KG1 (cell line): ENCODE data around the gene ARRDC2.
A peak's percentile ranks its signal among the peaks of the same experiment; 100 is the strongest.
"Not testable (repeated sequence)": the region's sequence is repeated elsewhere in the genome, so short reads cannot be mapped to it uniquely, and the experiment has no call there.

Experiments used
- DNase-seq: peaks from one replicate; lab custom pipeline; 2025; lab: John Stamatoyannopoulos, UW

The ARRDC2 gene

GRCh38 chr19:17989425-17990094, 18.4 kb upstream of the ARRDC2 start:
- DNase-seq: no peak

GRCh38 chr19:17993076-17993813, 14.7 kb upstream of the ARRDC2 start:
- DNase-seq: no peak

- DNase-seq: peak; percentile 67
Observed at GRCh38 chr19:17996826-17997316, 11.1 kb upstream of the ARRDC2 start.

DNA sequence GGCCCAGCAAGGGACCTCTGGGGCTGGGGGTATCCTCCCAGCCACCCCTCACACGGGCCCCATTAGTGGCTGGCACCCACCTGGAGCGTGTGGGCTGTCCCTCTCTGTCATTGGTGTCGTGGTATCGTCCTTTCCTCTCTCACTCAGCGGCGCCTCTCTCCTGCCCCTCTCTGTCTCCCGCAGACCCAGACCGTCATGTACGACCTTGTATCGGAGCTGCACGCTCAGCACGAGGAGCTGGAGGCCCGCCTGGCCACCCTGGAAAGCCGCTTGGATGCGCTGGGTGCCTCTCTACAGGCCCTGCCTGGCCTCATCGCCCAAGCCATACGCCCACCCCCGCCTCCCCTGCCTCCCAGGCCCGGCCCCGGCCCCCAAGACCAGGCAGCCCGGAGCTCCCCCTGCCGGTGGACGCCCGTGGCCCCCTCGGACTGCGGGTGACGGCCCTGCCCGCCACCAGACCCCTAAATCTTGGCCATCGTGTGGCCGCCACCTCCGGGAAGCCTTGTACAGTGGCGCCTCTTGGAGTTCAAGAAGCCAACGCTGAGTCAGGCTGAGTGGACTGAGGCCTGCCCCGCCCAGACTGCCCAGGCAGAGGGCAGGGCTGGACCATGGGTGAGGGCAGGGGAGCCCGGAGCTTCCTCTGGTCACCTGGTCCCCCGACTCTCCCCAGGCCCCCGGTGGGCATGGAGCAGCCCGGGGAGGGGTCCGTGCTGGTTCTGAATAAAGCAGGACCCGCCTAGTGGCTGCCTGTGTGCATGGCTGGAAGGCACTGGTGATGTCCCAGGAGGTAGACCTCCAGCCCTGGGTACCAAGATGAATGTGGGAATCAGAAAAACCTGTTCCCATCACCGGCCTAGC, 9.8 kb upstream of the ARRDC2 start:
- no peak for DNase-seq

- no peak for DNase-seq
Observed at GRCh38 chr19:17998827-17999150, 9.2 kb upstream of the ARRDC2 start.

DNA sequence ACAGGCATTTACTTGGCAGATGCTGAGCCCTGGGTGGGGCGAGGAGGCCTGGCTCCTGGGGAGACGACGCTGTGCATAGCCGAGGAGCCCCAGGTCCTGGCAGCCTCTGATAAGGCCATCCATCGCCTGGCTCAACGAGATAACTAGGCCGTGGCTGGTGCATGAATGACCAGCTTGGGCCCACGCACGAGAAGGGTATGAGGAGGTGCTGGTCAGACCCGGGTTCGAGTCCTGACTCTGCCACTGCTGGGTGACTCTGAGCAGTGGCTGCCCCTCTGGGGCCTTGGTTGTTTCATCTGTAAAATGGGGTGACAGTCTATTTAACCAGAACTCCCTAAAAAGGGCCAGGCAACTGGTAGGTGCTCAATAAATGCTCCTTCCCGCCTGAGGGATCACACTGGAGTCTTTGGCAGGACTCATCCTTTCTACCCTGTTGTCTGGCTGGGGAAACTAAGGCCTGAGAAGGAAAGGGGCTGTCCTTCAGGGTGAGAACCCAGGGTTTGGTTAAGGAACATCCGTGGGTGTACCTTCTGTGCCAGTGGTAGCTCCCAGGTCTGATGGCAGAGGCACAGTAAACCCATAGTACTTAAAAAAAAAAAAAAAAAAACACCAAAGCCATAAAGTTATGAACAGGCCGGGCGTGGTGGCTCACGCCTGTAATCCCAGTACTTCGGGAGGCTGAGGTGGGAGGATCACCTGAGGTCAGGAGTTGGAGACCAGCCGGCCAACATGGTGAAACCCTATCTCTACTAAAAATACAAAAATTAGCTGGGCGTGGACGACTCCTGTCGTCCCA, 8.1 kb upstream of the ARRDC2 start:
- DNase-seq: no peak

- no peak for DNase-seq
Observed at GRCh38 chr19:18000480-18000914, 7.5 kb upstream of the ARRDC2 start.

DNA sequence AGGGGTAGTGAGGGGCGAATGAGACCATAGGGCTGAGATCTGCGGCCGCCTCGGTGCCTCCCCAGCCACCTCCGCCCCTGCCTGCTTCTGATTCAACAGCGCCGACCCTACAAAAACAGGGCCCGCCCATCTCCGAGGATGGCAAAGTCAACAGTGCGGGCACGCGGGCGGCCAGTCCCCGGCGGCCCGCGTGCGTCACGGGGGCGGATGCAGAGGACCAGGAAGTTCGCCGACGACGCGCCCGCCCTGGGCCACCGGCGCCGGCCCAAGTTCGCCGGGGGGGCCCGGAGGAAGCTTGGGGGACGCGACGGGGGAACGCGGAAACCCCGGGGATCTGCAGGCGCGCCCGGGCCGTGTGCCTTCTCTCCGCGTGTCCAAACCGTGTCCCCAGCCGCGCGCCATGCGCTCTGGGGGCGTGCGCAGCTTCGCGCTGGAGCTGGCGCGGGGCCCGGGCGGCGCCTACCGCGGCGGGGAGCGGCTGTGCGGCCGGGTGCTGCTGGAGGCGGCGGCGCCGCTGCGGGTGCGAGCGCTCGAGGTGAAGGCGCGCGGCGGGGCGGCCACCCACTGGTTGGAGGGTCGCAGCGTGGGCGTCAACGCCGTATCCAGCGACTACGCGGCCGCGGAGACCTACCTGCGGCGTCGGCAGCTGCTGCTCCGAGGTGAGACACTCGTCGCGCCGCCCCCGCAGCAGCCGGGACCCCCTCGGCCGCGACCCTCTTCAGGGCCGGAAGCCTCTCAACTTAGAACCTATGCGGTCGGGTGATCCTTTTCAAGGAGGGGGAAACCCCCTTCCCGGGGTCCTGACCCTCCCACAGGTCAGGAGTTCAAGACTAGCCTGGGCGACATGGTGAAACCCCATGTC, 6.8 kb upstream of the ARRDC2 start:
- peak; percentile 78 for DNase-seq

DNA sequence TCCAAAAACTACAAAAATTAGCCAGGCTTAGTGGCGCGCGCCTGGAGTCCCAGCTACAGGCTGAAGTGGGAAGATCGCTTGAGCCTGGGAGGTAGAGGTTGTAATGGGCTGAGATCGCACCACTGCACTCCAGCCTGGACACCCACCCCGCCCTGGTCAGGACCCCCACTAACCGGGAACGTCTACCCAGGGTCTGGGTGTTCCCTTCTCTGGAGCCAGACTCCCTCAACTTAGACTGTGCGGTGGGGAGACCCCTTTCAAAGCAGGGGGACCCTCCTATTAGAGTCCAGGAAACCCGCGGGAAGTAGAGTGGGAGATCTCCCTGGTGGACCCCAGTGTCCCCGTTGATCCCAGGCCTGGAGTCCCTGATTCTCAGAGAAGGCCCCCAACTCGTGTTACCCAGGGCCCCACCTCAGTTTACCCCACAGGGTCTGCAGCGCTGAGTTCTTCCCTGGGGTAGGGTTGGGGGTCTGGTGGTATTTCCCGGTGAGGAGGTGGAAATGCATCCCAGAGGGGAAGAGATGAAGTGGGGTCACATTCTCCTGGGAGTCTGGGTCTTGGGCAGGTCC, 6.1 kb upstream of the ARRDC2 start:
- DNase-seq: no peak

- peak; percentile 39 for DNase-seq
Observed at GRCh38 chr19:18002347-18002850, 5.6 kb upstream of the ARRDC2 start.

GRCh38 chr19:18005750-18006149, 2.2 kb upstream of the ARRDC2 start:
- DNase-seq: not testable (repeated sequence)

DNA sequence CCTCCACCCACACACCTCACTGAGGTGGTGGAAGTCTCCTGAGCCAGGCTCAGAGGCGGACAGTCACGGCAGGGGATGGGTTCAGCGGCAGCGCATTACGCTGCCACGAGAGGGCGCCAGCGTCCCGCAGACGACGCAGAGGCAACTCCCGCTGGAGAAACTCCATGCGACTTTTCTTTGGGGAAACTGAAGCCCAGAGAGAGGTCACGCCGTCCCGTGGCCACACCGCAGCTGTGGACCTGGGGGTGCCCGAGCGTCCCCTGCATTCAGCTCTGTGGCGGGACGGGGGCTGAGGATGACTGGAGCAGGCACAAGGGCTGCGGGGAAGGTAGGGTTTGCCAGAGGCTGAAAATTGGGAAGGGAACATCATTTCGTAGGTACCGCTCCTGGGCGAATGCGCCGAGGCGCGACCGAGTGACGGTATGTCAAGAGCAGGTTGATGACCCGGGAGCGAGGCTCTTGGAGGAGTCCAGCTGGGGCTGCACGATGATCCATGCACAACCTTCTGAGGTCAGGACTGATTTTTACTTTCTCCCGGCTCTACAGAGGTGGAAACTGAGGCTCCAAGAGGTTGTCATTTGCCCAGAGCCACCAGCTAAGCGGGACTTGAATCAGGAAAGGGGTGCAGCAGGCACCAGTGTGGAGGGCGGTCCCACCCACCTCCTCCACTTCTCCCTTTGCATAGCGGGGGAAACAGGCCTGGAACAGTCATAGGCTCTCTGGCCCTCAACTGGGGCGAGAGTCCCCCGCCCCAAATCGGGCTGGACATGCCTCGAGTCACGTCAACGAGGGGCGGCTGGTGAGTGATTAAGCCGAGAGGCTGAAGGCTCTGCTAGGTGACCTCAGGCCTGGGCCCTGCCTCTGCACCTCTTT, 690 bp upstream of the ARRDC2 start:
- peak; percentile 10 for DNase-seq

DNA sequence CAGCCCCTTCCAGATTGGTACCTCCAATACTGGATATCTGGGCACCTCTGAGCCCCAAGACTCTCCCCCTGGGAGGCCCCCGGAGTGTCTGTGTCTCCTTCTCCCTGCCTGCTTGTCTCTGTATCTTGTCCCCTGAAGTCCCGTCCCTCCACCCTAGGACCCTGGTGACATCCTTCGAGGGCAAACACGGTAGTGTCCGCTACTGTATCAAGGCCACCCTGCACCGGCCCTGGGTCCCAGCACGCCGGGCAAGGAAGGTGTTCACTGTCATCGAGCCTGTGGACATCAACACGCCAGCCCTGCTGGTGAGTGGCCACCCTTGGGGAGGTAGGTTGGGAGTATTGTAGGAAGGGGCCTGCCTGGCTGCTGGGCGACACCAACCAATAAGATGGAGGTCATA, 844 bp downstream of the ARRDC2 start:
- no peak for DNase-seq

- DNase-seq: no peak
Observed at GRCh38 chr19:18009412-18010066, 1.6 kb downstream of the ARRDC2 start.

- no peak for DNase-seq
Observed at GRCh38 chr19:18010149-18010548, 2.2 kb downstream of the ARRDC2 start.

GRCh38 chr19:18013210-18014111, 5.5 kb downstream of the ARRDC2 start:
- DNase-seq: no peak

GRCh38 chr19:18014197-18014596, 6.2 kb downstream of the ARRDC2 start:
- no peak for DNase-seq
